ENCODE data around the gene DGLUCY. TPM values are rescaled to one million over a fixed set of nuclear protein-coding genes. Genes with fewer than 3 reads are reported as not detected.

The DGLUCY gene
- total and polyA plus RNA-seq, 4 donors, result 17.9 to 58.1 (median 24.9) TPM

DNA sequence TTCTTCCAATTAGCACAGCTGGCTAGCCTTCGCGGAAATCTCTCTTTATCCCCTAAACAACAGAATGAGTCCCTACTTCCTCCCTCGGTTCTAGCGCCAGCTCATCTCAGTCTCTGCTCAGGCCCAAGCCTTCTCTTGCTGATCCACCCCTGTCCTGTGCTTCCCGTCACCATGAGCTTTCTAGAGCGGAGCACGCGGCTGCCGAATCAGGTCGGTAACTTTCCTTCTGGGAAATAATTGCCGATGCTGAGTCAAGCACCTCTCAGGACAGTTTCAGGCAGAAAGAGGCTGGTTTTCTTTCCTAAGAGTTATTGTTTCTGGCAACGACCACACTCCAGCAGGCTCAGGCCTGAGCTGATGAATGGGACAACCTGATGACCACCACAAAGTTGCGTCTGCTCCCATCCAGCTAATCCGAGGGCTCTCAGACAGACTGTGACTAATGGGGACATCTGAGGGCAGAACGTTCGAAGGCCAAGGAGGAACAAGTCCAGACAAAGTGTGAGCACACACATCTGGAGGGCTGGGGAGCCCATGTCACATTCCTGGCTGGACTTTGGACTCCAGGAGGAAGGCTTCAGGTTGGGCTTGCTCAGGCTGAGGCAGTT, 144.2 kb downstream of the DGLUCY start:
- H3K9me3 ChIP-seq (ENCODE audit: control insufficient read depth in 4 of 4, low read length in 3 of 4), result no peaks in the 10 kb centered on the region
- no peaks in the 10 kb centered on the region for H3K27me3 ChIP-seq (ENCODE audit: control insufficient read depth in 4 of 4, insufficient read depth in 4 of 4, low read length in 3 of 4)
- no peaks in the 10 kb centered on the region for H3K36me3 ChIP-seq (ENCODE audit: control insufficient read depth in 4 of 4, insufficient read depth in 3 of 4, low read depth in 1 of 4, low read length in 3 of 4)
- H3K9ac ChIP-seq (ENCODE audit: low read depth in 1 of 2, low read length in 2 of 2), result no peak overlapping the region
- H3K27ac ChIP-seq (ENCODE audit: low read depth in 1 of 2, low read length in 2 of 2), result no peak overlapping the region
- TF ChIP-seq, protein P1, sequence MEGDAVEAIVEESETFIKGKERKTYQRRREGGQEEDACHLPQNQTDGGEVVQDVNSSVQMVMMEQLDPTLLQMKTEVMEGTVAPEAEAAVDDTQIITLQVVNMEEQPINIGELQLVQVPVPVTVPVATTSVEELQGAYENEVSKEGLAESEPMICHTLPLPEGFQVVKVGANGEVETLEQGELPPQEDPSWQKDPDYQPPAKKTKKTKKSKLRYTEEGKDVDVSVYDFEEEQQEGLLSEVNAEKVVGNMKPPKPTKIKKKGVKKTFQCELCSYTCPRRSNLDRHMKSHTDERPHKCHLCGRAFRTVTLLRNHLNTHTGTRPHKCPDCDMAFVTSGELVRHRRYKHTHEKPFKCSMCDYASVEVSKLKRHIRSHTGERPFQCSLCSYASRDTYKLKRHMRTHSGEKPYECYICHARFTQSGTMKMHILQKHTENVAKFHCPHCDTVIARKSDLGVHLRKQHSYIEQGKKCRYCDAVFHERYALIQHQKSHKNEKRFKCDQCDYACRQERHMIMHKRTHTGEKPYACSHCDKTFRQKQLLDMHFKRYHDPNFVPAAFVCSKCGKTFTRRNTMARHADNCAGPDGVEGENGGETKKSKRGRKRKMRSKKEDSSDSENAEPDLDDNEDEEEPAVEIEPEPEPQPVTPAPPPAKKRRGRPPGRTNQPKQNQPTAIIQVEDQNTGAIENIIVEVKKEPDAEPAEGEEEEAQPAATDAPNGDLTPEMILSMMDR (IDR thresholded peaks at IDR 0.05; ENCODE audit: low read depth, low read length, missing input control), result no peak
- TF ChIP-seq YY1 (IDR thresholded peaks at IDR 0.05), result no peak
- TF ChIP-seq TAF1 (conservative IDR thresholded peaks at IDR 0.05), result no peak
- no peak for TF ChIP-seq FOXA2 (IDR thresholded peaks at IDR 0.05)
- TF ChIP-seq JUND (IDR thresholded peaks at IDR 0.05), result no peak
- no peak for TF ChIP-seq HNF4A (conservative IDR thresholded peaks at IDR 0.05)
- no peak for TF ChIP-seq HNF4G (IDR thresholded peaks at IDR 0.05)
- no peak for TF ChIP-seq SP1 (IDR thresholded peaks at IDR 0.05)
- TF ChIP-seq RAD21 (IDR thresholded peaks at IDR 0.05), result no peak
- TF ChIP-seq NR2F2 (IDR thresholded peaks at IDR 0.05), result no peak
- no peak for TF ChIP-seq EGR1 (IDR thresholded peaks at IDR 0.05; ENCODE audit: low read depth in 2 of 2)
- TF ChIP-seq GABPA (IDR thresholded peaks at IDR 0.05 in 1 of 2, conservative IDR thresholded peaks at IDR 0.05 in 1 of 2), result no peak
- no peak for TF ChIP-seq ZBTB33 (IDR thresholded peaks at IDR 0.05)
- TF ChIP-seq, protein P2, sequence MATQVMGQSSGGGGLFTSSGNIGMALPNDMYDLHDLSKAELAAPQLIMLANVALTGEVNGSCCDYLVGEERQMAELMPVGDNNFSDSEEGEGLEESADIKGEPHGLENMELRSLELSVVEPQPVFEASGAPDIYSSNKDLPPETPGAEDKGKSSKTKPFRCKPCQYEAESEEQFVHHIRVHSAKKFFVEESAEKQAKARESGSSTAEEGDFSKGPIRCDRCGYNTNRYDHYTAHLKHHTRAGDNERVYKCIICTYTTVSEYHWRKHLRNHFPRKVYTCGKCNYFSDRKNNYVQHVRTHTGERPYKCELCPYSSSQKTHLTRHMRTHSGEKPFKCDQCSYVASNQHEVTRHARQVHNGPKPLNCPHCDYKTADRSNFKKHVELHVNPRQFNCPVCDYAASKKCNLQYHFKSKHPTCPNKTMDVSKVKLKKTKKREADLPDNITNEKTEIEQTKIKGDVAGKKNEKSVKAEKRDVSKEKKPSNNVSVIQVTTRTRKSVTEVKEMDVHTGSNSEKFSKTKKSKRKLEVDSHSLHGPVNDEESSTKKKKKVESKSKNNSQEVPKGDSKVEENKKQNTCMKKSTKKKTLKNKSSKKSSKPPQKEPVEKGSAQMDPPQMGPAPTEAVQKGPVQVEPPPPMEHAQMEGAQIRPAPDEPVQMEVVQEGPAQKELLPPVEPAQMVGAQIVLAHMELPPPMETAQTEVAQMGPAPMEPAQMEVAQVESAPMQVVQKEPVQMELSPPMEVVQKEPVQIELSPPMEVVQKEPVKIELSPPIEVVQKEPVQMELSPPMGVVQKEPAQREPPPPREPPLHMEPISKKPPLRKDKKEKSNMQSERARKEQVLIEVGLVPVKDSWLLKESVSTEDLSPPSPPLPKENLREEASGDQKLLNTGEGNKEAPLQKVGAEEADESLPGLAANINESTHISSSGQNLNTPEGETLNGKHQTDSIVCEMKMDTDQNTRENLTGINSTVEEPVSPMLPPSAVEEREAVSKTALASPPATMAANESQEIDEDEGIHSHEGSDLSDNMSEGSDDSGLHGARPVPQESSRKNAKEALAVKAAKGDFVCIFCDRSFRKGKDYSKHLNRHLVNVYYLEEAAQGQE (IDR thresholded peaks at IDR 0.05), result no peak
- no peak overlapping the region for H3K4me3 ChIP-seq (ENCODE audit: low read depth in 1 of 3, low read length in 3 of 3)
- H3K4me1 ChIP-seq (ENCODE audit: control insufficient read depth in 4 of 4, insufficient read depth in 4 of 4, low read length in 3 of 4), result peaks cover under 1 to 8% (median 4%) of the 10 kb centered on the region in 4 donors
- WGBS, result 77% methylated on average over 16 of the region's 16 CpGs
- DNase-seq (ENCODE audit: low spot score), result no peak

DNA sequence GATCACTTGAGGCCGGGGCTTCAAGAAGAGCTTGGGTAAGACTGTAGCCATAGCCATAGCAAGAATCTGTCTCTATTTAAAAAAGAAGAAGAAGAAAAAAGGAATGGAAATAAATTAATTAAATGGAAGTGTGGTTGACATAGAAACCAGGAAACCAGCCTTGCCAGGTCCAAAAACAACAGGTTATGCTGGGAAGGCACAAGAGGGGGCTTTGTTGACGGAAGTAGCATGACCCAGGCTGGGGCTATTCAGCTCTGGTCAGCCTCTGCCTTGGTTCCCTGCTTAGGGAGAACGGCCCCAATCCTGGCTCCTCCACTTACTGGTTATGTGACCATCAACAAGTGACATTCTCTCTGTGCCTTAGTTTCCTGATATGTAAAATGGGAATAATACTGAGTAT, 145.0 kb downstream of the DGLUCY start:
- H3K4me3 ChIP-seq (ENCODE audit: low read depth in 1 of 3, low read length in 3 of 3), result no peak overlapping the region
- no peak for TF ChIP-seq SP1 (IDR thresholded peaks at IDR 0.05)
- H3K9me3 ChIP-seq (ENCODE audit: control insufficient read depth in 4 of 4, low read length in 3 of 4), result no peaks in the 10 kb centered on the region
- no peak overlapping the region for H3K9ac ChIP-seq (ENCODE audit: low read depth in 1 of 2, low read length in 2 of 2)
- peaks cover 0 to 3% (median 1%) of the 10 kb centered on the region in 4 donors for H3K4me1 ChIP-seq (ENCODE audit: control insufficient read depth in 4 of 4, insufficient read depth in 4 of 4, low read length in 3 of 4)
- H3K27ac ChIP-seq (ENCODE audit: low read depth in 1 of 2, low read length in 2 of 2), result no peak overlapping the region
- DNase-seq (ENCODE audit: low spot score), result no peak
- H3K27me3 ChIP-seq (ENCODE audit: control insufficient read depth in 4 of 4, insufficient read depth in 4 of 4, low read length in 3 of 4), result no peaks in the 10 kb centered on the region
- 93% methylated on average over 3 of the region's 3 CpGs for WGBS
- no peaks in the 10 kb centered on the region for H3K36me3 ChIP-seq (ENCODE audit: control insufficient read depth in 4 of 4, insufficient read depth in 3 of 4, low read depth in 1 of 4, low read length in 3 of 4)

Measured in liver (tissue), 9 donors.